HG03066 (cell line): ENCODE measurements around the gene EBNA1BP2.
"Not testable (repeated sequence)": the region's sequence is repeated elsewhere in the genome, so short reads cannot be mapped to it uniquely, and the experiment has no call there.

Experiments
- ATAC-seq: cut with Tn5 transposase; IDR thresholded peaks from one replicate; pipeline ENCODE4 v1.9.1; 2021; ENCODE audit warnings: low read depth; ENCODE audit not compliant: unreplicated experiment

EBNA1BP2 gene

DNA sequence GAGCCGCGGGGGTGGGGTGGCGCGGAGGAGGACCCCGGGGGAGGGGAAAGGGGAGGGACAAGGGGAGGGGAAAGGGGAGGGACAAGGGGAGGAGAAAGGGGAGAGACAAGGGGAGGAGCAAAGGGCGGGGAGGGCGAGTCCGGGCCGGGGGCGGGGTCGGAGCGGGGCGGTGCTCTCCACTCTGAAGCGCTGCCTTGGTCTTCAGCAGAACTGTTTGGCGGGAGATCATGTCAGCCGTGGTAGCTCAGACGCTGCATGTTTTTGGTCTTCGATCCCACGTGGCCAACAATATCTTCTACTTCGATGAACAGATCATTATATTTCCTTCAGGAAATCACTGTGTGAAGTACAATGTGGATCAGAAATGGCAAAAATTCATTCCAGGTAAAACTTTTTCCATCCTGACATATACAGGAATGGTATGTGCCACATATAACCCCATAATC is 460 bp upstream of the EBNA1BP2 start:
- peak; percentile 49 for ATAC-seq

- no peak for ATAC-seq
Observed at GRCh38 chr1:43171312-43171875, 696 bp downstream of the EBNA1BP2 start.

DNA sequence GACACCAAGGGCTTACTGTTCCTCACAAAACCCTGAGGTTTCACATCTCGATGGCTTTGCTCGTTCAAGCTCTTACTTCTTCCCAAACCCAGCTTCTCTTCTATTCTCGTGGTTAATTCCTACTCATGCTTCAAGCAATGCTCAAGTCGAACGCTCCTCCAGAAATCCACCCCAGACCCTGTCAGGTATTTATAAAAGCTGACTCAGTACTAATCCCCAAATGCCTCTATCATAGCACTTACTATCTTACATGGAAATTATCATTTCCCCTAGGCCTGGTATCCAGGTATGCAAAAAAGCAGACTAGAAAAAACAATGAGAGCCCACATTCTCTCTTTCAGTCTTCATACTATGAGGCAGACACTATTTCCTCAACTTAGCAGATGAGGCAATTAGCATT is 6.3 kb downstream of the EBNA1BP2 start:
- no peak for ATAC-seq

DNA sequence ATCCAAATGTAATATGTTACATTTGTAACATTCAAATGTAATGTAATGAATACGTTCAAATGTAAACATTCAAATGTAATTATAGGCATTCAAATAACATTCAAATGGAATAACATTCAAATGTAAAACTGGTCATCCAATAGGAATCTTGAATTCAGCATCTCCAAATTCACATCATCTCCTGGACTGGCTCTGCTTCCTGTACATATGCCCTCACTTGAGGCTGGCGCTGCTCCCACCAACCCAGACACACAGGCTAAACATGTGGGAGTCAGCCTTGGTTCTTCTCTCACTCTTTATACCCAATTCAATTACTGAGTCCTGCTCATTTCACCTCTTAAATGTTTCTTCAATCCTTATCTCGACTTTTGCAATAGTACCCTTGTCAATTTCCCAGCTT is 6.9 kb downstream of the EBNA1BP2 start:
- no peak for ATAC-seq

DNA sequence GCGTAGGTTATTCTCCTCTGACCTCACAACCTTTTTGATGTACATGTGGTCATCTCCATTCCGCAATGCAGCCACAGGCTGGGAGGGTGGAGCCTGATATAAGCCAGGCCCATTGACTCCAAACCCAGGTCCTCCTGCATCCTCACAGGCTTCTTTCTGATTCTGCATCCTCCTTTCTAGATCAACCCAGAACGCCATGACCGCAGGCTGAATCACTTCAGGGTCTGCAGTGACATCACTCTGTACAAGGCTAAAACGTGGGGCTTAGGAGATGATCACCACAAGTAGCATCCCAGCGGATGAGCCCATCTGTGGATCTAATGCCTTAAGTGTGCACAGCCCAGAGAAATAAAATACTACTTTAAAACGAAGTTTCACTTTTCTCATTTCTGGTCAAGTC is 16.1 kb downstream of the EBNA1BP2 start:
- no peak for ATAC-seq

- ATAC-seq, result no peak
Observed at GRCh38 chr1:43153443-43153842, 18.6 kb downstream of the EBNA1BP2 start.

- no peak for ATAC-seq
Observed at GRCh38 chr1:43152866-43153265, 19.2 kb downstream of the EBNA1BP2 start.

DNA sequence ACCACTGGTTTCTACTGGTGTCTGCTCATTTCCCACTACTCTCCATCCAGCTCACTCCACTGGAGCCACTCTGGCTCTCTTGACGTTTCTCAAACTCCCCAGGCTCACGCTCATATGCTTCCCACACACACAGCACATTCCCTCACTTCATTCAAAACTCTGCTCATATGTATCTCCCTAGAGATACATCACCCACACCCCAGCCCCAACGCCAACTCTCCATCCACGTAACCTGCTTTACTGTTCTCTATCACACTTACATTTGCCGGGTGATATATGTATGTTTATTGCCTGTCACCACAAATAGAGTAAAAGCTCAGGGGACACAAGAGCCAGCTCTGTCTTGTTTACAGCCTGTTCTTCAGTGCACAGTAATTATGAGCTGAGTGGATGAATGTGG is 22.2 kb downstream of the EBNA1BP2 start:
- no peak for ATAC-seq

DNA sequence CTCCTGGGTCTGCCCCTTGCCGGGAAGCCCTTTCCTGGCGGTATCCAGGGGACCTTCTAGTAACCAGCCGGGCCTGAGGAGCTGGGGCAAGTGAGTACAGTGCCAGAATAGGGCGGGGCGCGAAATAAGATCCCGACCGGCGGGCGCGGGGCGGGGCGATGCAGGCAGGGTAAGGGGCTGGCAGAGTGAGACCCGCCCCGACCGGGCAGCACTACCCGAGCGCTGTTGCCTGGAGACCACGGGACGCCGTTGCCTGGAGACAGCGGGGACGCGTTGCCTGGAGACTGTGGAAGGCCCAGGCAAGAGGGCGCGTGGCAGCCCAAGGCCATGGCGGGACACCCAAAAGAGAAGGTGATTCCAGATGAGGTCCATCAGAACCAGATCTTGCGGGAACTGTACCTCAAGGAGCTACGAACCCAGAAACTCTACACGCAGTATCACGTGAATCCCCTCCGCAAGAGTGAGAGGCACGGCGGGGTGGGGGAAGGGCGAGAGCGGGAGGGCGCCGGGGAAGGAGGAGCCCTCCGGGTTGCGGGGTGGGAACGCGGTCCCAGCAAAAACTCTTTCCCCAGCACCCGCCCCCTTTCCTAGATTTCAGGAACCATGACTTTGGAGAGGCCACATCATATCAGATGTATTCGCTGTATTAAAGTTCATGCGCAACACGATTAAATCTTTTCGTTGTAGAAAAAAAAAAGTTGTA is 24.3 kb downstream of the EBNA1BP2 start:
- no peak for ATAC-seq

DNA sequence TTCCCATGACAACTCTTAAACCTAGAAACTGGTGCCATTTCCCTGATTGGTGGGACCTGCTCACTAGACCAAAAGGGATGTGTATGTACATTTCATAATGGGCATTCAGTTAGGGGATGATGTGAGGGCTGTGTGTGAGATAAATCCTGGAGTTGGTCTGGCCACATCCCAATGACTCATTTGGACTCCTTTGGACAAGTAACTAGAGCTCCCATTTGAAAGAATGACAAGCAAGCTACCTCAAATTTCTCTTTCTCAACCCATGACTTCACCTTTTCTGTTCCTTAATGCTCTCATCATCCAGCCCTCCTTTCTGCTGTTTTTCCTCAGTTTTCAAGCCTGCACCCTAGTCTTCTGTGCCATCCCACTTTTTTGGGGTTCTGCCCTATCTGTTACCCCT is 27.9 kb downstream of the EBNA1BP2 start:
- ATAC-seq, result no peak

DNA sequence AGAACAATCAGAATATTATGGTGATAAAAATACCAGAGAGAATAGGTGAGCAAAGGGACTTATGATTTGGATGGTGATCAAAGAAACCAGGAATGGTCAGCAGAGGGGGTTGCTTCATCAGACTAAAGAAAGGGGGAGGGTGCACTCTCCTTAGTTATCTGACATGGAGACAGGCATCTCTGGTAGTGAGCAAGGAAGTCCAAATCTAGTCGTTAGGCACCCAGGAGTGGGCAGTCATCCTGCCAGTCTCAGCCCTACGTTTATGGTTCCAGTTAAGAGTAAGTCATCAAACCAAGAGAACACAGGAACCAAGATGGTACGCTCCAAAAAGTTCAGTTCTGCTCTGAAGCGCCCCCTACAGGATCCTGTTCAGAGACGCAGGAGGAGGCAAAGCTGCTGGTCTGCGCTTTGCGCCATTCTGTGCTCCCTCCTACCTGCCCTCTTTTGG is 28.6 kb downstream of the EBNA1BP2 start:
- no peak for ATAC-seq

DNA sequence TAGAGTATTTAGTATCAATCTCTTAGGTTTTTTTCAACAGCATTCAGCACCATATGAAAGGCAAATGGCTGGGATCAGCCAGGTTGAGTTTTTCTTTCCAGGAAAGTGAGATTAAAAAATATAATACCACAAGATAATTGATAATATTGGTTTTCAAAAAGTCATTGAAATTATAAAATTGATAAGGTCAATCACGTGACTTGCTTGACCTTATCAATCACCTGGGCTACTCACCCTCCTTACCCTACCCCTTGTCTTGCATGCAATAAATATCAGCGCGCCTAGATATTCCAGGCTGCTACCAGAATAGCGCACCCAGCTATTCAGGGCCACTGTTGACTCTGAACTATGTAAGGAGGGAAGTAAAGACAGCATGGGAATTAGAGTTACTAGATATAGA is 31.5 kb downstream of the EBNA1BP2 start:
- ATAC-seq, result no peak

GRCh38 chr1:43140010-43140409 is 32.1 kb downstream of the EBNA1BP2 start:
- ATAC-seq, result no peak

- ATAC-seq, result not testable (repeated sequence)
Observed at GRCh38 chr1:43139295-43139694, 32.8 kb downstream of the EBNA1BP2 start.

- no peak for ATAC-seq
Observed at GRCh38 chr1:43137445-43138052, 34.5 kb downstream of the EBNA1BP2 start.

- ATAC-seq, result no peak
Observed at GRCh38 chr1:43135857-43136781, 36.0 kb downstream of the EBNA1BP2 start.

- ATAC-seq, result no peak
Observed at GRCh38 chr1:43134640-43135039, 37.5 kb downstream of the EBNA1BP2 start.

- ATAC-seq, result no peak
Observed at GRCh38 chr1:43134068-43134467, 38.0 kb downstream of the EBNA1BP2 start.

DNA sequence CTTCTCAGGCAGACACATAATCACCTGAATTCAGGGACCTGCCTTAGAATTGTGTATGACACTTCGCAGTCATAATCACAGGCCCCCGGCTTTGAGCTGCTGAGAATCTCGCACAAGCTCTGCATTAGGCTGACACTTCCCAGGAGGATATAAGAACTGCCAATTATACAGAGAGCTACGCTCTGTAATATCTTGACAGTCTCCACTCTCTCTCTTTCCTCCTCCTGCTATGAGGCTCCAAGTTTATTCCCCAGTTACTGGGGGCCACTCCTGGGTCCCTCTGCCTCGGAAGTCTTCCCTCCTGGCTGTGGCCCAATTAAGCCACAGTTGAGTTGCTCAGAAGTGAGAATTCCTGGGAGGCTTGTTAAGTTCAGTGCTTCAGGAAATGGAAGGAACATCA is 42.7 kb downstream of the EBNA1BP2 start:
- no peak for ATAC-seq

GRCh38 chr1:43128816-43129215 is 43.3 kb downstream of the EBNA1BP2 start:
- no peak for ATAC-seq

- ATAC-seq, result no peak
Observed at GRCh38 chr1:43123031-43123430, 49.1 kb downstream of the EBNA1BP2 start.
